HepG2 (cell line): ENCODE results near the gene PPARA. TPM values are rescaled to one million over a fixed set of nuclear protein-coding genes. Genes with fewer than 3 reads are reported as not detected.

Experiments
- CBX1 ChIP-seq: IDR thresholded peaks from one replicate; pipeline ENCODE4 v1.6.1; 2016; ENCODE audit warnings: antibody characterized with exemption, low read depth
- CC2D1A ChIP-seq: sonication (generic); formaldehyde crosslinking; IDR thresholded peaks from 2 replicates; pipeline ENCODE4 v1.8.1; 2023; ENCODE audit warnings: mild to moderate bottlenecking, missing genetic modification reagents
- ERF ChIP-seq: IDR thresholded peaks from 2 replicates; pipeline ENCODE4 v1.6.1; 2018; ENCODE audit warnings: missing biosample characterization, missing genetic modification reagents
- GATA4 ChIP-seq: sonication (generic); IDR thresholded peaks from 2 replicates; pipeline ENCODE4 v1.6.1; 2016; ENCODE audit warnings: antibody characterized with exemption, low read depth, borderline replicate concordance
- GTF3A ChIP-seq: sonication (generic); formaldehyde crosslinking; conservative IDR thresholded peaks from 2 replicates; pipeline ENCODE4 v1.4.0; 2020; ENCODE audit warnings: mild to moderate bottlenecking, missing genetic modification reagents
- HES4 ChIP-seq: sonication (generic); formaldehyde crosslinking; IDR thresholded peaks from 2 replicates; pipeline ENCODE4 v1.9.0; 2021; ENCODE audit warnings: mild to moderate bottlenecking, missing genetic modification reagents, borderline replicate concordance
- JDP2 ChIP-seq: sonication (generic); formaldehyde crosslinking; IDR thresholded peaks from 2 replicates; pipeline ENCODE4 v1.8.1; 2022; ENCODE audit warnings: missing genetic modification reagents, borderline replicate concordance
- KDM5B ChIP-seq: sonication (generic); formaldehyde crosslinking; IDR thresholded peaks from 2 replicates; pipeline ENCODE4 v1.4.0; 2020; ENCODE audit warnings: missing genetic modification reagents, mild to moderate bottlenecking, borderline replicate concordance
- KMT2B ChIP-seq: IDR thresholded peaks from 2 replicates; pipeline ENCODE4 v1.6.1; 2016; ENCODE audit warnings: missing genetic modification reagents, missing compliant biosample characterization
- MAZ ChIP-seq, 2 experiments: sonication (generic) in 1 of 2; formaldehyde crosslinking in 1 of 2; IDR thresholded peaks; 2 replicates each; pipeline versions ENCODE4 v1.5.0 to v1.6.1; 2012 to 2020; ENCODE audit warnings: low read depth in 2 of 2, mild to moderate bottlenecking in 2 of 2, borderline replicate concordance in 1 of 2, improper control_type of control experiment in 1 of 2, low read length in 1 of 2, missing genetic modification reagents in 1 of 2, moderate library complexity in 1 of 2
- NFRKB ChIP-seq: fragments of 450-650 bp; IDR thresholded peaks from 2 replicates; pipeline ENCODE4 v1.6.1; 2017
- NONO ChIP-seq, 2 experiments: fragments of 450-650 bp in 1 of 2; sonication (generic) in 1 of 2; formaldehyde crosslinking in 1 of 2; IDR thresholded peaks in 1 of 2; conservative IDR thresholded peaks in 1 of 2; 2 replicates each; pipeline versions ENCODE4 v1.6.1 to v1.8.0; 2017 to 2022; ENCODE audit warnings: mild to moderate bottlenecking in 1 of 2, missing genetic modification reagents in 1 of 2, moderate library complexity in 1 of 2
- NR1H2 ChIP-seq: sonication (generic); formaldehyde crosslinking; IDR thresholded peaks from 2 replicates; pipeline ENCODE4 v1.8.1; 2022; ENCODE audit warnings: low read depth, missing genetic modification reagents, borderline replicate concordance
- PHF21A ChIP-seq: sonication (generic); formaldehyde crosslinking; IDR thresholded peaks from 2 replicates; pipeline ENCODE4 v1.5.0; 2020; ENCODE audit warnings: mild to moderate bottlenecking, missing genetic modification reagents
- RFXANK ChIP-seq: IDR thresholded peaks from 2 replicates; pipeline ENCODE4 v1.6.1; 2016
- SMC3 ChIP-seq: IDR thresholded peaks from 2 replicates; pipeline ENCODE4 v1.6.1; 2011; ENCODE audit warnings: low read length, improper control_type of control experiment
- SP1 ChIP-seq, 2 experiments: fragments of 450-650 bp in 1 of 2; sonication (generic) in 1 of 2; formaldehyde crosslinking in 1 of 2; IDR thresholded peaks; 2 replicates each; pipeline versions ENCODE4 v1.4.0 to v1.6.1; 2016 to 2020; ENCODE audit warnings: missing genetic modification reagents in 1 of 2
- SPEN ChIP-seq: sonication (generic); formaldehyde crosslinking; IDR thresholded peaks from 2 replicates; pipeline ENCODE4 v1.5.1; 2020; ENCODE audit warnings: low read depth, mild to moderate bottlenecking, missing genetic modification reagents
- XRCC5 ChIP-seq: fragments of 200-400 bp; formaldehyde crosslinking; optimal IDR thresholded peaks from 2 replicates; pipeline ENCODE3; 2017; ENCODE audit warnings: mild to moderate bottlenecking, low read length
- ZNF12 ChIP-seq: sonication (generic); formaldehyde crosslinking; IDR thresholded peaks from 2 replicates; pipeline ENCODE4 v1.5.0; 2020; ENCODE audit warnings: missing genetic modification reagents
- polyA plus RNA-seq, 8 experiments: library from polyadenylated mRNA; depleted of rRNA in 3 of 8; stranded (reverse) in 7 of 8; unstranded in 1 of 8; fragments of >200 nt; fragmentation: Illumina TruSeq in 4 of 8; extraction: Trizol in 4 of 8; gene quantifications; 2 replicates each; pipeline versions ENCODE4 v1.2.1 to v1.2.3, GENCODE V29; 2011 to 2016; ENCODE audit warnings: low read depth in 4 of 8, missing spikeins in 1 of 8, mixed read lengths in 1 of 8; ENCODE audit not compliant: insufficient read depth in 1 of 8
- total RNA-seq, 5 experiments: library from RNA; depleted of rRNA; stranded (reverse); fragments of >200 nt; fragmentation: Illumina TruSeq; extraction: Trizol; gene quantifications; 2 replicates each; pipeline ENCODE4 v1.2.3, GENCODE V29; 2016; ENCODE audit warnings: low read depth in 1 of 5
- TF ChIP-seq, protein P1 (sequence below): sonication (generic); formaldehyde crosslinking; IDR thresholded peaks from 2 replicates; pipeline ENCODE4 v1.4.0; 2020; ENCODE audit warnings: missing genetic modification reagents, borderline replicate concordance
- TF ChIP-seq, protein P2 (sequence below): sonication (generic); formaldehyde crosslinking; IDR thresholded peaks from 2 replicates; pipeline ENCODE4 v1.5.0; 2020; ENCODE audit warnings: missing genetic modification reagents, mild to moderate bottlenecking, borderline replicate concordance

PPARA gene
- total and polyA plus RNA-seq, 2 of the 13 experiments (the other 11 are each of a cell fraction or from before 2014, with no cell fraction given) = 18.2 to 24.7 TPM

DNA sequence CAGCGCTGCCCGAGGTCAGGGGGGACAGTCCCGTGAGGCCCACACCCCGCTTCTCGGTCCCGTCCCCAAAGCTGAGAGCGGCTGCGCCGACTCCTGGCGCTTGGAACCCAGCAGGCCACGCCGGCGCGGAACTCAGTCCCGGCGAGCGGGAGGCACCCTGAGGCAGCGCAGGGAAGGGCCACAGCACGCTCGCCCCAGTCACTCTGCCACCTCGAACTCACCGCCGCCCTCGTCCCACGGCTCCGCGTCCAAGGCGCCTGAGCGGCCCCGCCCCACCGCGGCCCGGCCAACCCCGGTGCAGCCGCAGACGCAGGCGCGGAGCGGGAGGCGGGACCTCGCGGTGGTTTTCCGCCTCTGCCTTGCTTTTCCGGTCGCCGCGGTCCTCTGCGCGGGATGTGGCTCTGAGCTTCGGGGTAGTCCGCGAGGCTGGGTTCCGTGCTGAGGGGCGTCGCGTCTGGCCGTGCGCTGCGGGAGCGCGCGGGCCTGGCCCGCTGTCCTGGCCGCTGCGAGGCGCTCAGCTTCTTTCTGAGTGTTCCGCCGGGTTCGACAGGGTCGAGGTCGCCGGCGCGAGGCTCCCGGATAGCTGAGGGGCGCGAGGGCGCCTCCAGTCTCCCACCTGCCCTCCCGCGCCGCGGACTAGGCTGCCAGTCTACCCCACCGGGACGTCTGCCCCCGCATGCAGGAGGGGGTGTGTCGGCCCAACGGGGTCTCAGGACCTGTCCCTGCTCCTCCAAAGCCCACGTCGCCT lies 99.9 kb downstream of the PPARA start, which contains the start of gene CDPF1 (continued):
- TF ChIP-seq GTF3A (0 out of 2 replicates have a peak, but pooled peaks have one; percentile 38), SP1 (IDR thresholded peaks at IDR 0.05) (no peak), SP1 (CRISPR knock-in tag; IDR thresholded peaks at IDR 0.05) (peak; percentile 47; the same call in 1 of the 2 replicates), GATA4 (peak; percentile 30; the same call in 1 of the 2 replicates), HES4 (peak; percentile 92), ERF (CRISPR knock-in tag) (peak; percentile 67), NONO (IDR thresholded peaks at IDR 0.05) (no peak), NONO (CRISPR knock-in tag; conservative IDR thresholded peaks at IDR 0.05) (peak; percentile 59; the same call in 1 of the 2 replicates), JDP2 (CRISPR knock-in tag) (peak; percentile 23; the same call in 1 of the 2 replicates), XRCC5 (peak; percentile 55), CC2D1A (CRISPR knock-in tag) (no peak), ZNF12 (peak; percentile 14; the same call in 1 of the 2 replicates), MAZ (IDR thresholded peaks at IDR 0.05; ENCODE audit: borderline replicate concordance, low read depth, low read length) (0 out of 2 replicates have a peak, but pooled peaks have one; percentile 12), MAZ (CRISPR knock-in tag; IDR thresholded peaks at IDR 0.05; ENCODE audit: low read depth) (peak; percentile 92), KMT2B (peak; percentile 65), RFXANK (CRISPR knock-in tag) (peak; percentile 68; the same call in 1 of the 2 replicates), SMC3 (no peak), CBX1 (peak; percentile 90), KDM5B (peak; percentile 90), NR1H2 (CRISPR knock-in tag) (peak; percentile 84; the same call in 1 of the 2 replicates), NFRKB (no peak), PHF21A (CRISPR knock-in tag) (peak; percentile 61; the same call in 1 of the 2 replicates), SPEN (CRISPR knock-in tag) (peak; percentile 88)
- TF ChIP-seq, protein P1, sequence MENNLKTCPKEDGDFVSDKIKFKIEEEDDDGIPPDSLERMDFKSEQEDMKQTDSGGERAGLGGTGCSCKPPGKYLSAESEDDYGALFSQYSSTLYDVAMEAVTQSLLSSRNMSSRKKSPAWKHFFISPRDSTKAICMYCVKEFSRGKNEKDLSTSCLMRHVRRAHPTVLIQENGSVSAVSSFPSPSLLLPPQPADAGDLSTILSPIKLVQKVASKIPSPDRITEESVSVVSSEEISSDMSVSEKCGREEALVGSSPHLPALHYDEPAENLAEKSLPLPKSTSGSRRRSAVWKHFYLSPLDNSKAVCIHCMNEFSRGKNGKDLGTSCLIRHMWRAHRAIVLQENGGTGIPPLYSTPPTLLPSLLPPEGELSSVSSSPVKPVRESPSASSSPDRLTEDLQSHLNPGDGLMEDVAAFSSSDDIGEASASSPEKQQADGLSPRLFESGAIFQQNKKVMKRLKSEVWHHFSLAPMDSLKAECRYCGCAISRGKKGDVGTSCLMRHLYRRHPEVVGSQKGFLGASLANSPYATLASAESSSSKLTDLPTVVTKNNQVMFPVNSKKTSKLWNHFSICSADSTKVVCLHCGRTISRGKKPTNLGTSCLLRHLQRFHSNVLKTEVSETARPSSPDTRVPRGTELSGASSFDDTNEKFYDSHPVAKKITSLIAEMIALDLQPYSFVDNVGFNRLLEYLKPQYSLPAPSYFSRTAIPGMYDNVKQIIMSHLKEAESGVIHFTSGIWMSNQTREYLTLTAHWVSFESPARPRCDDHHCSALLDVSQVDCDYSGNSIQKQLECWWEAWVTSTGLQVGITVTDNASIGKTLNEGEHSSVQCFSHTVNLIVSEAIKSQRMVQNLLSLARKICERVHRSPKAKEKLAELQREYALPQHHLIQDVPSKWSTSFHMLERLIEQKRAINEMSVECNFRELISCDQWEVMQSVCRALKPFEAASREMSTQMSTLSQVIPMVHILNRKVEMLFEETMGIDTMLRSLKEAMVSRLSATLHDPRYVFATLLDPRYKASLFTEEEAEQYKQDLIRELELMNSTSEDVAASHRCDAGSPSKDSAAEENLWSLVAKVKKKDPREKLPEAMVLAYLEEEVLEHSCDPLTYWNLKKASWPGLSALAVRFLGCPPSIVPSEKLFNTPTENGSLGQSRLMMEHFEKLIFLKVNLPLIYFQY (CRISPR knock-in tag) = 0 out of 2 replicates have a peak, but pooled peaks have one; percentile 38
- TF ChIP-seq, protein P2, sequence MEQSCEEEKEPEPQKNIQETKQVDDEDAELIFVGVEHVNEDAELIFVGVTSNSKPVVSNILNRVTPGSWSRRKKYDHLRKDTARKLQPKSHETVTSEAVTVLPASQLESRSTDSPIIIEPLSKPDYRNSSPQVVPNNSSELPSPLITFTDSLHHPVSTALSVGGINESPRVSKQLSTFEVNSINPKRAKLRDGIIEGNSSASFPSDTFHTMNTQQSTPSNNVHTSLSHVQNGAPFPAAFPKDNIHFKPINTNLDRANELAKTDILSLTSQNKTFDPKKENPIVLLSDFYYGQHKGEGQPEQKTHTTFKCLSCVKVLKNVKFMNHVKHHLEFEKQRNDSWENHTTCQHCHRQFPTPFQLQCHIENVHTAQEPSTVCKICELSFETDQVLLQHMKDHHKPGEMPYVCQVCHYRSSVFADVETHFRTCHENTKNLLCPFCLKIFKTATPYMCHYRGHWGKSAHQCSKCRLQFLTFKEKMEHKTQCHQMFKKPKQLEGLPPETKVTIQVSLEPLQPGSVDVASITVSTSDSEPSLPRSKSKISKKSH (CRISPR knock-in tag) = peak; percentile 78
